IMR-90 (cell line): ENCODE measurements around the gene SPINT1. TPM values are rescaled to one million over a fixed set of nuclear protein-coding genes. Genes with fewer than 3 reads are reported as not detected.
A peak's percentile ranks its signal among the peaks of the same experiment; 100 is the strongest.

Source experiments
- ATAC-seq: fragments of 200-7000 bp; cut with Tn5 transposase; 2 replicates; pipeline ENCODE4 v1.9.1; 2020; ENCODE audit warnings: low read depth, mild to moderate bottlenecking, moderate library complexity
- BruUV-seq: library from RNA; stranded (reverse); fragments of 400-500 nt; replicated peaks from 2 replicates; lab custom pipeline; 2021; lab: Mats Ljungman, UMichigan
- CTCF ChIA-PET: fragments of 300-600 bp; formaldehyde crosslinking; extraction: SDS; loops from one replicate; lab custom pipeline; 2021; ENCODE audit warnings: antibody characterized with exemption; lab: Yijun Ruan, JAX
- POLR2A ChIA-PET: fragments of 300-600 bp; sonication (Branson Sonifier 250); formaldehyde crosslinking; loops from one replicate; lab custom pipeline; 2022; ENCODE audit warnings: antibody characterized with exemption; ENCODE audit not compliant: unreplicated experiment; lab: Charles Lee
- DNase-seq: peaks from one replicate; pipeline ENCODE4 v3.0.0; 2013
- H2AFZ ChIP-seq: replicated peaks from 2 replicates; pipeline ENCODE3; 2013; ENCODE audit warnings: low read length, mild to moderate bottlenecking; ENCODE audit not compliant: poor library complexity
- H2AK5ac ChIP-seq: 2 replicates; pipeline ENCODE4 v1.6.1; 2013; ENCODE audit warnings: low read depth, low read length, inconsistent platforms
- H2AK9ac ChIP-seq: replicated peaks from 2 replicates; pipeline ENCODE3; 2013; ENCODE audit warnings: mild to moderate bottlenecking, low read depth, low read length, moderate library complexity; ENCODE audit not compliant: poor library complexity
- H2BK120ac ChIP-seq: 2 replicates; pipeline ENCODE4 v1.6.1; 2013; ENCODE audit warnings: low read depth, low read length, inconsistent platforms
- H2BK15ac ChIP-seq: 3 replicates; pipeline ENCODE4 v1.6.1; 2013; ENCODE audit warnings: low read depth, low read length, inconsistent platforms
- H2BK20ac ChIP-seq: 2 replicates; pipeline ENCODE4 v1.6.1; 2013; ENCODE audit warnings: low read depth, mild to moderate bottlenecking, inconsistent platforms, low read length, moderate library complexity
- H2BK5ac ChIP-seq: 2 replicates; pipeline ENCODE4 v1.6.1; 2013; ENCODE audit warnings: mild to moderate bottlenecking, low read depth, low read length, inconsistent platforms; ENCODE audit not compliant: poor library complexity, severe bottlenecking
- H3K14ac ChIP-seq: replicated peaks from 2 replicates; pipeline ENCODE4 v1.6.1; 2013; ENCODE audit warnings: low read depth, low read length, inconsistent platforms
- H3K18ac ChIP-seq: 2 replicates; pipeline ENCODE4 v1.6.1; 2013; ENCODE audit warnings: low read depth, low read length, control low read depth
- H3K23ac ChIP-seq: 2 replicates; pipeline ENCODE4 v1.6.1; 2013; ENCODE audit warnings: low read depth, low read length, inconsistent platforms
- H3K27ac ChIP-seq: 2 replicates; pipeline ENCODE4 v1.5.1; 2013; ENCODE audit warnings: mild to moderate bottlenecking, control low read depth, low read length; ENCODE audit not compliant: insufficient read depth
- H3K27me3 ChIP-seq: 2 replicates; pipeline ENCODE4 v1.6.1; 2013; ENCODE audit warnings: low read length; ENCODE audit not compliant: control insufficient read depth, insufficient read depth
- H3K36me3 ChIP-seq: 2 replicates; pipeline ENCODE4 v1.6.1; 2013; ENCODE audit warnings: low read length, mixed read lengths; ENCODE audit not compliant: control insufficient read depth, insufficient read depth
- H3K4ac ChIP-seq: 2 replicates; pipeline ENCODE4 v1.6.1; 2013; ENCODE audit warnings: low read depth, low read length, inconsistent platforms
- H3K4me1 ChIP-seq: 2 replicates; pipeline ENCODE4 v1.6.1; 2013; ENCODE audit warnings: low read length, mixed read lengths; ENCODE audit not compliant: control insufficient read depth, insufficient read depth
- H3K4me2 ChIP-seq: 2 replicates; pipeline ENCODE4 v1.6.1; 2013; ENCODE audit warnings: low read depth, mild to moderate bottlenecking, control low read depth, low read length, moderate library complexity
- H3K4me3 ChIP-seq: 2 replicates; pipeline ENCODE4 v1.5.1; 2013; ENCODE audit warnings: low read depth, mild to moderate bottlenecking, control low read depth, low read length, moderate library complexity; ENCODE audit not compliant: insufficient read depth
- H3K56ac ChIP-seq: 2 replicates; pipeline ENCODE4 v1.6.1; 2013; ENCODE audit warnings: low read length, inconsistent platforms; ENCODE audit not compliant: insufficient read depth; ENCODE audit errors: extremely low read depth
- H3K79me1 ChIP-seq, 2 experiments: 2 replicates each; pipeline ENCODE4 v1.6.1; 2013; ENCODE audit warnings: low read length in 2 of 2, inconsistent platforms in 1 of 2, low read depth in 1 of 2
- H3K9ac ChIP-seq: 2 replicates; pipeline ENCODE4 v1.6.1; 2013; ENCODE audit warnings: low read depth, low read length, control low read depth
- H3K9me1 ChIP-seq: 2 replicates; pipeline ENCODE4 v1.6.1; 2013; ENCODE audit warnings: low read length, inconsistent platforms; ENCODE audit not compliant: insufficient read depth
- H3K9me3 ChIP-seq: 2 replicates; pipeline ENCODE4 v1.6.1; 2013; ENCODE audit warnings: low read length; ENCODE audit not compliant: control insufficient read depth, insufficient read depth
- H4K20me1 ChIP-seq: 2 replicates; pipeline ENCODE4 v1.6.1; 2013; ENCODE audit warnings: low read length, inconsistent platforms; ENCODE audit not compliant: insufficient read depth
- H4K5ac ChIP-seq: 2 replicates; pipeline ENCODE4 v1.6.1; 2013; ENCODE audit warnings: mild to moderate bottlenecking, low read depth, low read length, control low read depth
- H4K8ac ChIP-seq, 2 experiments: 2 replicates each; pipeline ENCODE4 v1.6.1; 2013; ENCODE audit warnings: low read depth in 2 of 2, low read length in 2 of 2, control low read depth in 1 of 2, inconsistent platforms in 1 of 2
- H4K91ac ChIP-seq: 2 replicates; pipeline ENCODE4 v1.6.1; 2013; ENCODE audit warnings: low read depth, low read length, inconsistent platforms; ENCODE audit not compliant: insufficient read depth
- CEBPB ChIP-seq: IDR thresholded peaks from 2 replicates; pipeline ENCODE4 v1.6.1; 2012; ENCODE audit warnings: low read depth, low read length, improper control_type of control experiment
- CHD1 ChIP-seq: IDR thresholded peaks from 2 replicates; pipeline ENCODE4 v1.6.1; 2012; ENCODE audit warnings: low read depth, low read length, improper control_type of control experiment
- FOS ChIP-seq: fragments of 150-350 bp; IDR thresholded peaks from 2 replicates; pipeline ENCODE4 v1.6.1; 2016; ENCODE audit warnings: low read depth, low read length
- MAFK ChIP-seq: IDR thresholded peaks from 2 replicates; pipeline ENCODE4 v1.6.1; 2012; ENCODE audit warnings: low read depth, low read length, improper control_type of control experiment
- MAZ ChIP-seq: IDR thresholded peaks from 2 replicates; pipeline ENCODE4 v1.6.1; 2012; ENCODE audit warnings: low read depth, mild to moderate bottlenecking, low read length, improper control_type of control experiment, moderate library complexity, borderline replicate concordance
- NFE2L2 ChIP-seq: fragments of 150-350 bp; IDR thresholded peaks from 2 replicates; pipeline ENCODE4 v1.6.1; 2016; ENCODE audit warnings: low read depth, mild to moderate bottlenecking, low read length
- POLR2A ChIP-seq: IDR thresholded peaks from 2 replicates; pipeline ENCODE4 v1.6.1; 2012; ENCODE audit warnings: mild to moderate bottlenecking, low read depth, low read length
- RAD21 ChIP-seq: IDR thresholded peaks from 2 replicates; pipeline ENCODE4 v1.6.1; 2012; ENCODE audit warnings: low read length, improper control_type of control experiment
- RCOR1 ChIP-seq: IDR thresholded peaks from 2 replicates; pipeline ENCODE4 v1.6.1; 2012; ENCODE audit warnings: mild to moderate bottlenecking, low read length, improper control_type of control experiment; ENCODE audit not compliant: insufficient replicate concordance
- RFX5 ChIP-seq: IDR thresholded peaks from 2 replicates; pipeline ENCODE4 v1.8.0; 2012; ENCODE audit warnings: low read depth, mild to moderate bottlenecking, low read length, moderate library complexity
- SMC3 ChIP-seq: fragments of 150-350 bp; IDR thresholded peaks from 2 replicates; pipeline ENCODE4 v1.6.1; 2016; ENCODE audit warnings: low read depth, mild to moderate bottlenecking, antibody characterized with exemption, low read length, moderate library complexity
- WGBS, 2 experiments: methylation state at CpG; one replicate each; pipeline versions ENCODE4 v1.1.5 to v1.1.7; 2013; ENCODE audit warnings: missing lambda C conversion rate in 2 of 2; ENCODE audit not compliant: insufficient read length in 1 of 2; ENCODE audit errors: extremely low coverage in 2 of 2; 5-methylcytosine and 5-hydroxymethylcytosine counted together
- dilution Hi-C: fragments of 300-500 bp; cut with HindIII; formaldehyde crosslinking; loops from one replicate; pipeline ENCODE4 v1.14.3; 2018; ENCODE audit warnings: low sequenced_read_pairs; ENCODE audit not compliant: unreplicated experiment
- in situ Hi-C: fragments of 300-500 bp; cut with MboI; formaldehyde crosslinking; loops from 3 replicates; pipeline ENCODE4 v1.14.3; 2019; ENCODE audit warnings: low sequenced_read_pairs, inconsistent platforms, mixed read lengths
- intact Hi-C: fragments of 100-400 bp; cut with micrococcal nuclease; formaldehyde crosslinking; loops from 2 replicates; pipeline ENCODE4 v1.10.0; 2022
- polyA plus RNA-seq, 3 experiments: library from polyadenylated mRNA; depleted of rRNA; stranded (reverse); fragments of >200 nt; gene quantifications; 2 replicates each; pipeline ENCODE4 v1.2.3, GENCODE V29; 2012; ENCODE audit warnings: low replicate concordance in 1 of 3
- total RNA-seq: library from RNA; depleted of rRNA; stranded (reverse); fragments of >200 nt; gene quantifications from 2 replicates; pipeline ENCODE4 v1.2.3, GENCODE V29; 2012
- TF ChIP-seq, protein P1 (sequence below): fragments of 150-350 bp; IDR thresholded peaks from 2 replicates; pipeline ENCODE4 v1.6.1; 2016; ENCODE audit warnings: low read depth, mild to moderate bottlenecking, low read length, moderate library complexity, borderline replicate concordance

The SPINT1 gene
- total and polyA plus RNA-seq, 2 of the 4 experiments (the other 2 are of a cell fraction) = 0.90 to 2.1 TPM

GRCh38 chr15:40893019-40893670, 49.3 kb downstream of the SPINT1 start:
- no peak overlapping the region for H3K56ac ChIP-seq
- H3K4me2 ChIP-seq = no peak overlapping the region

More at GRCh38 chr15:40893019-40893670, 49.3 kb downstream of the SPINT1 start:
- H3K4me1 ChIP-seq = peaks cover 9% of the 10 kb centered on the region; the same call in 1 of the 2 replicates
- no peak overlapping the region for H2BK20ac ChIP-seq
- peaks cover 14 to 20% of the 10 kb centered on the region in 2 experiments; a peak in 3 of 4 replicates for H3K79me1 ChIP-seq
- H3K4ac ChIP-seq = no peak overlapping the region
- H4K20me1 ChIP-seq = peaks cover 9% of the 10 kb centered on the region; the same call in 1 of the 2 replicates
- no peak overlapping the region for H2BK5ac ChIP-seq
- ChIA-PET CTCF (interaction anchor here (0.6 to 4.3 kb wide), 10 partner anchors 12 to 148 kb away, joined by 3 to 44 read pairs (median 8); no protein-coding TSS in a partner anchor), POLR2A (no interaction called here)
- in situ Hi-C loops = loop anchor here (5.0 kb wide), 1 partner anchor 36 kb away; no protein-coding TSS in a partner anchor
- no peak for DNase-seq
- no peak overlapping the region for H3K9ac ChIP-seq
- peak overlapping the region; percentile 88 to 98; a peak in 3 of 4 replicates for H4K8ac ChIP-seq
- peaks cover 6% of the 10 kb centered on the region; the same call in 1 of the 2 replicates for H3K36me3 ChIP-seq
- H4K91ac ChIP-seq = no peak overlapping the region
- H3K23ac ChIP-seq = no peak overlapping the region
- ATAC-seq = no peak
- no peak overlapping the region for H3K18ac ChIP-seq
- no peak for TF ChIP-seq POLR2A
- no peak for TF ChIP-seq NFE2L2
- TF ChIP-seq, protein P1, sequence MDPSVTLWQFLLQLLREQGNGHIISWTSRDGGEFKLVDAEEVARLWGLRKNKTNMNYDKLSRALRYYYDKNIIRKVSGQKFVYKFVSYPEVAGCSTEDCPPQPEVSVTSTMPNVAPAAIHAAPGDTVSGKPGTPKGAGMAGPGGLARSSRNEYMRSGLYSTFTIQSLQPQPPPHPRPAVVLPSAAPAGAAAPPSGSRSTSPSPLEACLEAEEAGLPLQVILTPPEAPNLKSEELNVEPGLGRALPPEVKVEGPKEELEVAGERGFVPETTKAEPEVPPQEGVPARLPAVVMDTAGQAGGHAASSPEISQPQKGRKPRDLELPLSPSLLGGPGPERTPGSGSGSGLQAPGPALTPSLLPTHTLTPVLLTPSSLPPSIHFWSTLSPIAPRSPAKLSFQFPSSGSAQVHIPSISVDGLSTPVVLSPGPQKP = no peak
- TF ChIP-seq FOS = no peak
- no peak for TF ChIP-seq SMC3
- no peak for TF ChIP-seq CHD1
- TF ChIP-seq RCOR1 = no peak
- TF ChIP-seq RAD21 = no peak
- no peak for TF ChIP-seq MAZ
- no peak for TF ChIP-seq CEBPB
- TF ChIP-seq MAFK = no peak
- TF ChIP-seq RFX5 = no peak
- H3K4me3 ChIP-seq = no peak overlapping the region
- peak overlapping the region; percentile 96 for H2AFZ ChIP-seq
- no peaks in the 10 kb centered on the region for H3K9me3 ChIP-seq
- WGBS, 2 experiments = 82% methylated on average over 9 of the region's 22 CpGs; no CpG with 5 or more reads in 1 of the 2 experiments
- H3K9me1 ChIP-seq = 0 out of 2 replicates have a peak, but pooled peaks cover 3% of the 10 kb centered on the region
- intact Hi-C loops = loop anchor here (5.0 kb wide), 2 partner anchors 216 to 371 kb away; no protein-coding TSS in a partner anchor
- H3K27ac ChIP-seq = no peak overlapping the region
- H4K5ac ChIP-seq = peak overlapping the region; percentile 74; the same call in 1 of the 2 replicates
- dilution Hi-C loops = no loop called here
- no peaks in the 10 kb centered on the region; the same call in 1 of the 2 replicates for H3K27me3 ChIP-seq
- no peak overlapping the region for H2BK120ac ChIP-seq
- no TSS peak for BruUV-seq
- no peak overlapping the region; the same call in 1 of the 2 replicates for H2AK5ac ChIP-seq
- no peak overlapping the region for H2BK15ac ChIP-seq
- no peak overlapping the region for H3K14ac ChIP-seq
- H2AK9ac ChIP-seq = peak overlapping the region; percentile 83
